ENCODE measurements around the gene ADD1. TPM values are rescaled to one million over a fixed set of nuclear protein-coding genes. Genes with fewer than 3 reads are reported as not detected.

The ADD1 gene
- total and polyA plus RNA-seq, 4 donors = 127 to 400 (median 268) TPM

GRCh38 chr4:2805712-2806389 lies 37.8 kb upstream of the ADD1 start:
- H3K9ac ChIP-seq (ENCODE audit: insufficient read depth in 1 of 2, low read length in 2 of 2) = no peak overlapping the region
- H3K4me3 ChIP-seq = no peak overlapping the region
- peak overlapping the region; percentile 12 to 94 for H3K27ac ChIP-seq (ENCODE audit: low read depth in 1 of 2, low read length in 1 of 2)
- peaks cover 22 to 70% (median 30%) of the 10 kb centered on the region in 5 donors for H3K4me1 ChIP-seq (ENCODE audit: control insufficient read depth in 5 of 5, insufficient read depth in 5 of 5, low read length in 5 of 5)
- peak; percentile 53 for ATAC-seq (ENCODE audit: insufficient read depth, low FRiP score)
- H3K27me3 ChIP-seq (ENCODE audit: control insufficient read depth in 3 of 3, insufficient read depth in 3 of 3, low read length in 2 of 3) = no peaks in the 10 kb centered on the region
- WGBS, 2 donors = 34 to 35% methylated on average over 20 of the region's 20 CpGs
- TF ChIP-seq CTCF (IDR thresholded peaks at IDR 0.05; ENCODE audit: control extremely low read depth, extremely low read depth) = no peak
- no peaks in the 10 kb centered on the region for H3K9me3 ChIP-seq (ENCODE audit: control insufficient read depth in 4 of 4, insufficient read depth in 3 of 4, low read length in 3 of 4)
- peaks cover 0 to 2% (median 0%) of the 10 kb centered on the region in 4 donors for H3K36me3 ChIP-seq (ENCODE audit: control insufficient read depth in 4 of 4, insufficient read depth in 4 of 4, low read length in 4 of 4)
- peak in 1 of 3 donors; percentile 53 for DNase-seq

DNA sequence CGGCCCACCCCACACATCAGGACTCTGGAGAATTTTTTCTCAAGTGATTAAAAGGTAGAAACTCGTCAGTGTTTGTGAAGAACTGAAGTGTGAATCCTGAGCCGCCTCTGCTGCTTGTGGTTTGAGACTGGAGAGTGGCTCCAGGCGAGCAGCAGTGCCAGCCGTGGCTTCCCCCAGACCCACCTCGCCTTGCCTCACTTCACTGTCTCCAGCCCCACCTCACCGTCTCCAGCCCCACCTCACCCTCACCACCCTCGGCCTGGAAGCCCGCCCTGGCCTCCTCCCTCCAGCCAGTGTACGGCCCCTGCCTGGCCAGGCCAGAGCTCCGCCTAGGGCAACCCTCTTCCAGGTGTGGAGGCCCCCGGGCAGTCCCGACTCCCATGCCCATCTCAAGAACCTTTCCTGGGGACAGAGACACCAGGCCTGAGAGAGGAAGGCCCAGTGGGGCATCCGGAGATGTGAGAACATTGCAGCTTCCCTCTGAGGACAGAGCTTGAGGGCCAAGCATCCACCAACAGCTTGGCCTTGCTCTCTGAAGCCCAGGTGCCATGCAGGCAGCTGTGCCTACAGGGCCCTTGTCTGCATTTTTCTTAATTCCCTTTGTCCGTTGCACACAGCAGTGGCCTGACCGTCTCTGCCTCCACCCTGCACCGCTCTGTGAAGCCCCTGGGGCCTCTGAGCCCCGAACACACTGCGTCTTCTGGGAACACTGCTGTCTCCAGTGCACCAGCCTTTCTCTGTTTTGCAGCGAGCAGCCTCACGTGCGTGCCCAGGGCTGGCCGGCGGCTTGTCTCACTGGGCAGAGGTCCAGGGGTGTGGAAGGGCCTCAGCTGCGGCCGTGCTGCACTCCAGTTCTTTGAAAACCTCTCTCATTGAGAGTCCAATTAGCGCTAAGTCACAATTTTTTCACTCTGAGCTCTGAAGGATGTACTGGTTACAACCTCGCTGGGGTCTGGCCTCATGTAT lies 37.0 kb upstream of the ADD1 start:
- H3K9me3 ChIP-seq (ENCODE audit: control insufficient read depth in 4 of 4, insufficient read depth in 3 of 4, low read length in 3 of 4) = no peaks in the 10 kb centered on the region
- H3K27ac ChIP-seq (ENCODE audit: low read depth in 1 of 2, low read length in 1 of 2) = peak overlapping the region; percentile 2 to 94
- H3K4me3 ChIP-seq = no peak overlapping the region
- H3K9ac ChIP-seq (ENCODE audit: insufficient read depth in 1 of 2, low read length in 2 of 2) = peak overlapping the region in 1 of 2 donors; percentile 60
- no peak for TF ChIP-seq CTCF (IDR thresholded peaks at IDR 0.05; ENCODE audit: control extremely low read depth, extremely low read depth)
- 47 to 63% methylated on average over 28 of the region's 28 CpGs for WGBS, 2 donors
- no peaks in the 10 kb centered on the region for H3K27me3 ChIP-seq (ENCODE audit: control insufficient read depth in 3 of 3, insufficient read depth in 3 of 3, low read length in 2 of 3)
- peaks cover 22 to 72% (median 34%) of the 10 kb centered on the region in 5 donors for H3K4me1 ChIP-seq (ENCODE audit: control insufficient read depth in 5 of 5, insufficient read depth in 5 of 5, low read length in 5 of 5)
- DNase-seq (peak; percentile 79 to 89 (median 79)), ATAC-seq (ENCODE audit: insufficient read depth, low FRiP score) (no peak)
- peaks cover 0 to 2% (median 0%) of the 10 kb centered on the region in 4 donors for H3K36me3 ChIP-seq (ENCODE audit: control insufficient read depth in 4 of 4, insufficient read depth in 4 of 4, low read length in 4 of 4)

- Histone ChIP-seq H3K27me3 (ENCODE audit: control insufficient read depth in 3 of 3, insufficient read depth in 3 of 3, low read length in 2 of 3) (no peaks in the 10 kb centered on the region), H3K4me1 (ENCODE audit: control insufficient read depth in 5 of 5, insufficient read depth in 5 of 5, low read length in 5 of 5) (peaks cover 22 to 73% (median 42%) of the 10 kb centered on the region in 5 donors), H3K27ac (ENCODE audit: low read depth in 1 of 2, low read length in 1 of 2) (peak overlapping the region in 1 of 2 donors; percentile 94), H3K9ac (ENCODE audit: insufficient read depth in 1 of 2, low read length in 2 of 2) (no peak overlapping the region), H3K9me3 (ENCODE audit: control insufficient read depth in 4 of 4, insufficient read depth in 3 of 4, low read length in 3 of 4) (no peaks in the 10 kb centered on the region), H3K36me3 (ENCODE audit: control insufficient read depth in 4 of 4, insufficient read depth in 4 of 4, low read length in 4 of 4) (peaks cover 0 to 2% (median 0%) of the 10 kb centered on the region in 4 donors), H3K4me3 (no peak overlapping the region)
- TF ChIP-seq CTCF (IDR thresholded peaks at IDR 0.05; ENCODE audit: control extremely low read depth, extremely low read depth) = no peak
- DNase-seq = no peak
- no peak for ATAC-seq (ENCODE audit: insufficient read depth, low FRiP score)
- WGBS, 2 donors = 84 to 87% methylated on average over 13 of the region's 13 CpGs
These were observed 36.1 kb upstream of the ADD1 start for GRCh38 chr4:2807571-2807970.
